HG02571 (cell line): Measurements from ENCODE around the gene SUCLG2.

Experiments used
- ATAC-seq: cut with Tn5 transposase; IDR thresholded peaks from one replicate; pipeline ENCODE4 v1.9.1; 2021; ENCODE audit warnings: mild to moderate bottlenecking, moderate library complexity; ENCODE audit not compliant: unreplicated experiment

SUCLG2 gene

GRCh38 chr3:67650084-67650483 is 4.3 kb downstream of the SUCLG2 start:
- no peak for ATAC-seq

- no peak for ATAC-seq
Measured at GRCh38 chr3:67649681-67650080, 4.7 kb downstream of the SUCLG2 start.

GRCh38 chr3:67648701-67649100 is 5.7 kb downstream of the SUCLG2 start:
- ATAC-seq = no peak

GRCh38 chr3:67648229-67648628 is 6.2 kb downstream of the SUCLG2 start:
- no peak for ATAC-seq

- no peak for ATAC-seq
Measured at GRCh38 chr3:67647390-67647878, 7.0 kb downstream of the SUCLG2 start.

GRCh38 chr3:67646586-67647234 is 7.7 kb downstream of the SUCLG2 start:
- ATAC-seq = no peak

- ATAC-seq = no peak
Measured at GRCh38 chr3:67644827-67645226, 9.6 kb downstream of the SUCLG2 start.

- no peak for ATAC-seq
Measured at GRCh38 chr3:67642734-67643133, 11.7 kb downstream of the SUCLG2 start.

GRCh38 chr3:67642190-67642589 is 12.2 kb downstream of the SUCLG2 start:
- ATAC-seq = no peak

GRCh38 chr3:67641451-67641850 is 13.0 kb downstream of the SUCLG2 start:
- no peak for ATAC-seq

- no peak for ATAC-seq
Measured at GRCh38 chr3:67640023-67640660, 14.3 kb downstream of the SUCLG2 start.

GRCh38 chr3:67637255-67637900 is 17.0 kb downstream of the SUCLG2 start:
- no peak for ATAC-seq

GRCh38 chr3:67635806-67636205 is 18.6 kb downstream of the SUCLG2 start:
- no peak for ATAC-seq

GRCh38 chr3:67635257-67635656 is 19.2 kb downstream of the SUCLG2 start:
- ATAC-seq = no peak

- ATAC-seq = no peak
Measured at GRCh38 chr3:67630666-67631362, 23.6 kb downstream of the SUCLG2 start.

GRCh38 chr3:67624687-67625086 is 29.7 kb downstream of the SUCLG2 start:
- no peak for ATAC-seq

- no peak for ATAC-seq
Measured at GRCh38 chr3:67624078-67624477, 30.3 kb downstream of the SUCLG2 start.

- no peak for ATAC-seq
Measured at GRCh38 chr3:67622652-67623051, 31.8 kb downstream of the SUCLG2 start.

GRCh38 chr3:67620869-67621268 is 33.5 kb downstream of the SUCLG2 start:
- no peak for ATAC-seq

GRCh38 chr3:67619991-67620390 is 34.4 kb downstream of the SUCLG2 start:
- ATAC-seq = no peak

- ATAC-seq = no peak
Measured at GRCh38 chr3:67617518-67617917, 36.9 kb downstream of the SUCLG2 start.

- ATAC-seq = no peak
Measured at GRCh38 chr3:67616046-67616445, 38.4 kb downstream of the SUCLG2 start.
